Hepatocyte (in vitro differentiated cells): ENCODE results near the gene CORIN. TPM values are rescaled to one million over a fixed set of nuclear protein-coding genes. Genes with fewer than 3 reads are reported as not detected.

Source experiments
- DNase-seq: peaks from one replicate; pipeline ENCODE4 v3.0.0-alpha.2; 2016; ENCODE audit warnings: low spot score
- H2AFZ ChIP-seq: fragments of 200-600 bp; sonication (generic); 2 replicates; pipeline ENCODE4 v1.6.0; 2016; ENCODE audit warnings: antibody characterized with exemption, mild to moderate bottlenecking
- H3K27ac ChIP-seq: fragments of 200-600 bp; sonication (generic); 2 replicates; pipeline ENCODE4 v1.5.1; 2016; ENCODE audit warnings: mild to moderate bottlenecking
- H3K27me3 ChIP-seq: fragments of 200-600 bp; sonication (generic); 2 replicates; pipeline ENCODE4 v1.6.1; 2016
- H3K36me3 ChIP-seq: fragments of 200-600 bp; sonication (generic); replicated peaks from 2 replicates; pipeline ENCODE4 v1.5.1; 2016; ENCODE audit warnings: low read depth; ENCODE audit not compliant: insufficient read depth
- H3K4me1 ChIP-seq: fragments of 200-600 bp; sonication (generic); 2 replicates; pipeline ENCODE4 v1.5.1; 2016; ENCODE audit warnings: mild to moderate bottlenecking, moderate library complexity; ENCODE audit not compliant: insufficient read depth
- H3K4me2 ChIP-seq: fragments of 200-600 bp; sonication (generic); 2 replicates; pipeline ENCODE4 v1.6.0; 2016
- H3K4me3 ChIP-seq: fragments of 200-600 bp; sonication (generic); 2 replicates; pipeline ENCODE4 v1.5.1; 2016; ENCODE audit warnings: mild to moderate bottlenecking
- H3K79me2 ChIP-seq: fragments of 200-600 bp; sonication (generic); 2 replicates; pipeline ENCODE4 v1.6.0; 2017; ENCODE audit warnings: mild to moderate bottlenecking
- H3K9me2 ChIP-seq: fragments of 200-600 bp; sonication (generic); replicated peaks from 2 replicates; pipeline ENCODE4 v1.6.0; 2017; ENCODE audit warnings: mild to moderate bottlenecking; ENCODE audit not compliant: insufficient read depth
- H3K9me3 ChIP-seq: fragments of 200-600 bp; sonication (generic); 2 replicates; pipeline ENCODE4 v1.5.1; 2016; ENCODE audit warnings: low read depth, mild to moderate bottlenecking
- H4K20me1 ChIP-seq: fragments of 200-600 bp; sonication (generic); 2 replicates; pipeline ENCODE4 v1.6.0; 2016; ENCODE audit warnings: mild to moderate bottlenecking; ENCODE audit not compliant: insufficient read depth, poor library complexity, severe bottlenecking
- CTCF ChIP-seq: fragments of 200-600 bp; sonication (generic); IDR thresholded peaks from 2 replicates; pipeline ENCODE4 v1.5.1; 2016; ENCODE audit warnings: antibody characterized with exemption, mild to moderate bottlenecking; ENCODE audit not compliant: poor library complexity
- EZH2 ChIP-seq: fragments of 200-600 bp; sonication (generic); IDR thresholded peaks from 2 replicates; pipeline ENCODE4 v1.6.1; 2016; ENCODE audit warnings: antibody characterized with exemption, mild to moderate bottlenecking, borderline replicate concordance
- EZH2phosphoT487 ChIP-seq: fragments of 200-600 bp; sonication (generic); IDR thresholded peaks from one replicate; pipeline ENCODE4 v1.6.1; 2018; ENCODE audit warnings: antibody characterized with exemption, mild to moderate bottlenecking, low read depth, moderate library complexity; ENCODE audit not compliant: unreplicated experiment, severe bottlenecking
- WGBS: methylation state at CpG from one replicate; pipeline ENCODE4 v1.1.6; 2016; ENCODE audit warnings: low lambda C conversion rate; ENCODE audit errors: missing lambda C conversion rate; 5-methylcytosine and 5-hydroxymethylcytosine counted together
- polyA plus RNA-seq: library from polyadenylated mRNA; unstranded; fragments of >200 nt; fragmentation: Nextera tagmentation; extraction: Ambion mirVana; gene quantifications from 2 replicates; pipeline ENCODE4 v1.2.1, GENCODE V29; 2016
- total RNA-seq: library from RNA; depleted of rRNA; stranded (reverse); fragments of >200 nt; gene quantifications from 2 replicates; pipeline ENCODE4 v1.2.3, GENCODE V29; 2014

Gene CORIN
- total and polyA plus RNA-seq, 2 experiments from 2014 or later = 0.13 to 0.40 TPM

DNA sequence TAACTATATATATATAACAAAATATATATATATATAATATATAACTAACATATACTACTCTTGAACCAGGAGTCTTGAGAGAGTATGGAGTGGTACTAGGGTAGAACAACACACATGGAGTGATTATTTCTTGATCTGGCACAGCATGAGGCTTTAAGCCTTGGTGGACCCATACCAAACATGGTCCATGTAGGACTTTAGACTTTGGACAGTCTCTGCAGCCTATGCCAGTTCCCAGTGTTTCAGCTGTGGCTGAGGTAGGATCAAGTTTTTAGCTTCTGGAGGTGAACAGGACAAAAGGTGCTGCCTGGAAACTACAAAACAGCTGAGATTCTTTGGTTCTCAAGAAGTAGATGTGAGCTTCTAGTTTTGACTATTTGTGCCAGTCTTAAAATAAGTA is 20.6 kb downstream of the CORIN start:
- Histone ChIP-seq H3K4me2 (no peak overlapping the region), H3K4me3 (no peak overlapping the region), H3K79me2 (no peaks in the 10 kb centered on the region), H3K27ac (no peak overlapping the region), H2AFZ (no peak overlapping the region), H4K20me1 (no peaks in the 10 kb centered on the region), H3K27me3 (no peaks in the 10 kb centered on the region), H3K9me2 (no peaks in the 10 kb centered on the region), H3K4me1 (no peaks in the 10 kb centered on the region), H3K9me3 (no peaks in the 10 kb centered on the region), H3K36me3 (no peaks in the 10 kb centered on the region)
- no peak for DNase-seq
- TF ChIP-seq EZH2 (no peak), EZH2phosphoT487 (no peak), CTCF (no peak)

DNA sequence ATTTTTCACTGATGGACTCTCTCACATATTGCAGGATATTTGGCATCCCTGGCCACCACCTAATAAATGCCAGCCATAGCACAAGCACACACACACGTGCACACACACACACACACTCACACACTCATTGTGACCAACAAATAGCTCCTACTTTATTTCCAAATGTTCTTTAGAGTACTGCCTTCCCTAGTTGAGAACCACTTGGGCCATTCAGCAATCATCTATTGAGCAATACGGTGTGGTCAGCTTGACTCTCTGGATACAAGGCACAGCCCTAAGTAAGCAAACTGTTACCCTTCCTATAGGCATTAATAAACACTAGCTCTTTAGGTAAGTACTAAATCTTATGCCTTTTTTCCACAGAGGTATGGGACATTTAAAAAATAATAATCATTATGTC is 21.1 kb downstream of the CORIN start:
- no peaks in the 10 kb centered on the region for H3K27me3 ChIP-seq
- 89% methylated on average over 2 of the region's 2 CpGs for WGBS
- TF ChIP-seq CTCF (no peak), EZH2 (no peak), EZH2phosphoT487 (no peak)

GRCh38 chr4:47814618-47815295 is 23.1 kb downstream of the CORIN start:
- Histone ChIP-seq H3K9me3 (no peaks in the 10 kb centered on the region), H3K9me2 (no peaks in the 10 kb centered on the region), H3K4me1 (no peaks in the 10 kb centered on the region), H3K27ac (no peak overlapping the region), H3K4me3 (no peak overlapping the region), H3K4me2 (no peak overlapping the region), H2AFZ (no peak overlapping the region), H4K20me1 (no peaks in the 10 kb centered on the region), H3K36me3 (no peaks in the 10 kb centered on the region), H3K79me2 (no peaks in the 10 kb centered on the region), H3K27me3 (no peaks in the 10 kb centered on the region)
- TF ChIP-seq EZH2 (no peak), EZH2phosphoT487 (no peak), CTCF (no peak)
- DNase-seq = no peak
- 88% methylated on average over 6 of the region's 6 CpGs for WGBS

More for the DNA sequence above, 21.1 kb downstream of the CORIN start:
- DNase-seq = no peak
- Histone ChIP-seq H3K9me2 (no peaks in the 10 kb centered on the region), H3K79me2 (no peaks in the 10 kb centered on the region), H3K4me1 (no peaks in the 10 kb centered on the region), H3K9me3 (no peaks in the 10 kb centered on the region), H3K4me2 (no peak overlapping the region), H3K27ac (no peak overlapping the region), H2AFZ (no peak overlapping the region), H4K20me1 (no peaks in the 10 kb centered on the region), H3K4me3 (no peak overlapping the region), H3K36me3 (no peaks in the 10 kb centered on the region)
